ENCODE measurements around the gene BNC2. TPM values are rescaled to one million over a fixed set of nuclear protein-coding genes. Genes with fewer than 3 reads are reported as not detected.

The BNC2 gene
- total RNA-seq, 1 experiment from 2014 or later, result 43.6 TPM

GRCh38 chr9:16811987-16812685 is 58.3 kb downstream of the BNC2 start:
- H2BK120ac ChIP-seq (ENCODE audit: low read depth, low read length, poor library complexity, severe bottlenecking), result no peak overlapping the region
- peak overlapping the region; percentile 42; the same call in 1 of the 2 replicates for H2BK15ac ChIP-seq (ENCODE audit: low read depth, low read length)
- no peak overlapping the region for H3K9ac ChIP-seq (ENCODE audit: extremely low read depth, insufficient read length, low read length)
- peak; percentile 38 for DNase-seq
- no peaks in the 10 kb centered on the region for H3K79me2 ChIP-seq (ENCODE audit: insufficient read depth, low read length)
- no peak overlapping the region for H2AFZ ChIP-seq (ENCODE audit: low read length)
- no peak overlapping the region for H2BK20ac ChIP-seq (ENCODE audit: low read depth, low read length, poor library complexity, severe bottlenecking)
- no peak overlapping the region for H3K4me3 Mint-ChIP-seq
- no peaks in the 10 kb centered on the region for H3K9me3 Mint-ChIP-seq
- H3T11ph ChIP-seq (ENCODE audit: low read length), result no peak overlapping the region
- no peak overlapping the region for H3K4ac ChIP-seq (ENCODE audit: low read depth, low read length)
- no CpG with 5 or more reads among the region's 5 CpGs for WGBS (ENCODE audit: extremely low coverage, insufficient read length, low lambda C conversion rate)
- H4K91ac ChIP-seq (ENCODE audit: insufficient read length, low read depth, low read length), result peak overlapping the region; percentile 98
- peak overlapping the region; percentile 34 for H3K18ac ChIP-seq (ENCODE audit: insufficient read length, low read depth, low read length)
- H3K4me1 ChIP-seq (ENCODE audit: insufficient read depth, low read length), result peaks cover 22% of the 10 kb centered on the region; the same call in 1 of the 2 replicates
- no peaks in the 10 kb centered on the region for H3K9me3 ChIP-seq (ENCODE audit: control insufficient read depth, low read depth, low read length)
- H2BK5ac ChIP-seq (ENCODE audit: insufficient read length, low read length), result no peak overlapping the region
- no peaks in the 10 kb centered on the region for H4K20me1 ChIP-seq (ENCODE audit: control insufficient read depth, insufficient read depth, insufficient read length)
- H2BK12ac ChIP-seq (ENCODE audit: insufficient read length, low read depth, low read length), result peak overlapping the region; percentile 66
- no peaks in the 10 kb centered on the region for H3K27me3 Mint-ChIP-seq (ENCODE audit: low read depth)
- peak overlapping the region; percentile 25 for H2AK5ac ChIP-seq (ENCODE audit: insufficient read length, low read length)
- no peak overlapping the region for H4K5ac ChIP-seq (ENCODE audit: insufficient read length, low read depth, low read length)
- no peak overlapping the region for H4K8ac ChIP-seq (replicated peaks; ENCODE audit: insufficient read length, low read depth, low read length)
- TF ChIP-seq CTCF (conservative IDR thresholded peaks at IDR 0.05), result no peak
- H3K4me2 ChIP-seq (ENCODE audit: insufficient read depth, insufficient read length, low read length), result no peak overlapping the region
- H3K27ac Mint-ChIP-seq, result peak overlapping the region; percentile 97 to 99 (median 99)
- H3K23me2 ChIP-seq (ENCODE audit: insufficient read length, low read depth, low read length, poor library complexity, severe bottlenecking), result no peaks in the 10 kb centered on the region
- peaks cover 0 to 12% (median 4%) of the 10 kb centered on the region in 3 experiments; a peak in 6 of 7 replicates for H3K36me3 Mint-ChIP-seq (ENCODE audit: insufficient read depth in 1 of 3, low read depth in 3 of 3)
- no peak overlapping the region for H3K56ac ChIP-seq (ENCODE audit: insufficient read length, low read depth, low read length)
- H3K23ac ChIP-seq (ENCODE audit: insufficient read length, low read depth, low read length), result no peak overlapping the region
- H3K27me3 ChIP-seq (ENCODE audit: insufficient read depth, low read length), result no peaks in the 10 kb centered on the region
- peak overlapping the region; percentile 11; the same call in 1 of the 2 replicates for H3K14ac ChIP-seq (ENCODE audit: insufficient read depth, low read length)
- H3K4me1 Mint-ChIP-seq, result peaks cover 58 to 65% of the 10 kb centered on the region in 2 experiments
- peaks cover 3% of the 10 kb centered on the region for H3K79me1 ChIP-seq (ENCODE audit: insufficient read depth, low read depth, low read length, poor library complexity, severe bottlenecking)
- H3K27ac ChIP-seq (ENCODE audit: insufficient read length, low read depth, low read length), result no peak overlapping the region

Data from H9 (cell line).